ENCODE data around the gene SETBP1.

Gene SETBP1

DNA sequence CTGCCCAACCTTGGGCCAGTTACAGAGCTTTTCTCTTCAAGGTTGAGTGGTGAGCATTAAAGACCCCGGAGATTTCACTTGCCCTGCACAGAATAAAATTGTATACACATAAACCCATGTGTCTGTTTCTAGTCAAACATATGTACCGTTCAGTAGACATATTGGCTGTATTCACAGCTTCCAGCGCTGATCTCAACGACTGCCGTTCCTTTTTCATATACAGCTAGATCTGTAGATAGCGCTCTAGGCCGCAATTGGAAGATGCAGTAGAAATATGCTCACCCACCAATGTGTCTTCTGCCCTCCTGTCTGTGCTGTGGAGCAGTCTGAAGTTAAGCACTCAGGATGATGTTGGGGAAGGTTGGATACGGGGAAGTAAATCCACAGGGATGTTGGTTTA lies 317.7 kb downstream of the SETBP1 start:
- no peak for DNase-seq

DNA sequence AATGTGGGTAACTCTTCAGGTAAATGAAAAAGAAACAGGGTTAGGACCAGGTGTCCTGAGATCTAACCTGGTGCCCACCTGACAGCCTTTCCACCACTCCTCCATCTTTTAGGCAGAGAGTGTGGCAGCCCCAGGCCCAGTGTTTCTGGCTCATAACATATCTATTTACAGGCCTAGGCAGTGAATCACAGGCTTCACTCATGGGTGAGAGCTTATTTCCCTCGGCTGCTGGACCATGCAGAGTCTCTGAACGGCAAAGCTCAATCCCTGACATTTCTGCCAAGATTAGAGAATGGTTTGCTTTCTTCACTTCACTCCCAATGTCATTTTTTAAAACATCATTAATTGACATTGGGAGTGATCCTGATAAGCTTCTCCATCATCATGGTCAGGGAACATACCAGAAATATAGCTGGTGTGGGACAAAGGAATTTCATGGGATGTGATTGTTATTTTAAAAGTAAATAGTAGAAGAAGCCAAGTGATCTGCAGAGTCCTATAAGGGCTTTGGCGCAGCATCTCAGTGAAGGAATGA lies 323.9 kb downstream of the SETBP1 start:
- DNase-seq = no peak

DNA sequence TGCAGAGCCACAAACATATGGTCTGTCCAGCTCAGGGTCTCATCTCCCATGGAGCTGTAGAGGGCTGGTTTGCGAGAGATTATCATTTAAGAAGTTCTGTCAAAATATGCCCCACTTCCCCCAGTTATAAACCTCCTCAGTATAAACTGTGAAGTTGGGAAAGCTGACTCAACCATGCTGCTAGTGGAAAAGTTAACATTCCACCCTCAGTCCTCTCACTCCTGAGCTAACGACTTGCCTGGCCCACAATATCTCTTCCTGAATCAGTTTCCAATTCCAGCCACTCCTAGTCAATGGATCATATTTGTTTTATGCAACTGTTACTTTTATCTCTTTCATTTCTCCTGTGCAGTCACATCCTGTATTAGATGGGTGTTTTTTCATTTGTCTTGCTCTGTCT lies 326.2 kb downstream of the SETBP1 start:
- no peak for DNase-seq

DNA sequence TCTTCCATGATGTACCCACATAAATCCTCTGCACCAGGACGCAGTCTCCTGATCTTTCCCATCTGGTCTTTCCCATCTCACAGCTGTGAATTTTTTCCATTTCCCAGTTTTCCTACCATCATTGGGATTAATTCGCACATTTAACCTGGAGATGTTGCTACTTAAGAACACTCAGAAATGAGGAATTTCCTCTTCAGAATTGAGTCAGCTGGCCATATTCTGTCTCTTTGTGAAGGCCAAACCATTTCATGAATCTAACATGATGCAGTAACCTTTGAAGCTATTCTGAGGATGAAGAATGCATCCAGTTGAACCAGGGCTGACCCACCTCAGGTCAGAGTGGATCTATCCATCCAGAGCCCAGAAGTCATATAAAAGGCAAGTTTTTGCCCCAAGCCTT lies 326.8 kb downstream of the SETBP1 start:
- no peak for DNase-seq

DNA sequence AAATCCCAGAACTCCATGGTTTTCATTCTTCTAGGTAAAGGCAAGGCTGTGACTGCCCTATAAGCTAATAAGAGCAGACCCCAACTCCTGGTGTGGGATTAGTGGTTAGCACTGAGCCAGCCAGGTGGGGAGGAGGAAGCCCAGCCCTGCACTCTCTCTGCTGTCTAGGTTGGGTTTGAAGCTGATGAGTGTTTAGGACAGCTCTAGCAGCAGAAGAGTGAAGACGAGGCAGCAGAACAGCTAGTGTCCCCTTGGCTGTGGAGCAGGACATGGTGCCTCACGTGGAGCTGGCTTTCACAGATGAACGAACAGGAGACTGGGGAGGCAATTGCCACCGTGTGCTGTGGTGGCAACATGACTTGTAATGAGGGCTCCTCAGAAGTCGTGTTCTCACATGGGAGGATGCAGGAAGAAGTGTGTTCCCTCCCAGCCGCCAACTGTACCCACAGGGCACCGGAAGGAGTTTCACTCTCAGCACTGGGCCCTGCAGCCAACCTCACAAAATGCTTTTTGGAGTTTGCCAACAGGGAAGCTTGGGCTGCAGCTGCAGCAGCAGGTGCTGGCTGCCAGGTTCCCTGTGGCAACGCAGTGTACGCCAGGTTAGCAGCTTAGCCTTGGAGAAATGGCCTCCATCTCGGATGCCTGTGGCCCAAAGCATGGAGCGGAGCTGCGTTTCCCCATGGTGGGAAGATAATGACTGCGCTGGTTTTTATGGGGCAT lies 328.2 kb downstream of the SETBP1 start:
- DNase-seq = no peak

DNA sequence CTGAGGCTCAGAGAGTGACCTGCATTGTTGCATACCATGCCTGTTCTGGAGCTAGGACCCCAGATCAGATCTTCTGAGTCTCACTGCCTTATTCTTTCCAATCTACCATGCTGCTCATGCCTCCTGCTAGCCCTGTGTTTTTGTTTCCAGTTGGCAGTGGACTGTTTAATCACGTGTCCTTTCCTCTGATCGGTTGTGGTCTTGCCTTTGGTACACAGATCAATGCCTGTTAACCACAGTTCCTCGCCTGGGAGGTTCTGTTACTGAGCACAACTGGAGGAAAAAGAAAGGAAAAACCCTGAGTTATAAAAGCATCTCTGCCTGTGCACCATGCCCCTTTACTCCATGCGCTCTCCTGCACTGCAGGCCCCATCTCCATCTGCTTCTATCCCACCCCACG lies 329.1 kb downstream of the SETBP1 start:
- no peak for DNase-seq

DNA sequence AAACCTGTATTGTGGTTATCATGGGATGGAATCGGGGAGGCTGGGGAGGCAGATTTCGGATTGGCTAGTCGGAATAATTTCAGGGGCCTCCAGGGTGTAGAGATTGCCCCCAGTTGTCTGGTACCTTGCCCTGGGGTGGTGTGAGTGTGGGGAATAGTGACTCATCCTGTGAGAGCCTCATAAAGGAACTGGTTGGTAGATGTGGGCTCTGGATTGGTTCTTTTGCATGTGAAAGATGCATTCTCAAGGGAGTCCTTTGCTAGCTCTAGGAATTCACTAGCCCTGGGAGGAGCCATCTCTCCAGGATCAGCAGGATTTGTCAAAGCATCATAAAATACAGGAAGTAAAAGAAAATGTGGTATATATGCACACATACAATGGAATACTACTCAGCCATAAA lies 331.6 kb downstream of the SETBP1 start:
- DNase-seq = no peak

DNA sequence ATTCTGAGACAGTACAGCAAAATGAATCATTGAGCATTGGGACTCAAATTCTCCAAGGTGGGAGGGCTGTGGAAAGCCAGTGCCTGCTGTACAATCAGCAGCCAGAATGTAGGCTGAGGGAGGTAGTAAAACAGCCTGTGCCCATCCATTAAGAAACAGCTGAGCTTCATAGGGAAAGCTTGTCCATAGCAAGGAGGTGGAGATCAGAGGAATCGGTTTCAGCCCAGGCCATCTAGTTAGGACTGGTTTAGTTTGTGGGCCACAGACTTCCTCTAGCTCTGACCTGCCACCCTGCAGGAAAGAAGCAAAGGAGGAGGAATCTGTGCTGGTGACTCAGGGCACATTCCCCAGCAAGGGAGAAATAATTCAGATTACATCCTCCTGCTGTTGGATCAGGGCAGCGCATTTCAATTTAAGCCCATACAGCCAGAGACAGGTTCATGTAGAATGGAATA lies 333.4 kb downstream of the SETBP1 start:
- no peak for DNase-seq

DNA sequence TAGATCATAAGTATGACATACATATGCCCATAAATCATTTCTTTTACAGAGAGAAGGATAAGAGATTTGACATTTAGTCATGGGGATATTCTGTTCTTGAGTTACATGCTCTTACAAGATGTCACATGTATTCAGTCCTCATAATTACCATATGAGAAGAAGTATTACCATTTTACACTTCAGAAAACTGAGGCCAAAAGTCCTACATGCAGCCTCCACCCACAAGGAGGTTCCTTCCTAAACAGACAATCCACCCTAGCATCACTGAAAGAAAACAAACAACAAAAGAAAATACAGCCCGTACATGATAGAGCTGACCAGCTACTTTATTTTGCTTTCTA lies 335.1 kb downstream of the SETBP1 start:
- no peak for DNase-seq

DNA sequence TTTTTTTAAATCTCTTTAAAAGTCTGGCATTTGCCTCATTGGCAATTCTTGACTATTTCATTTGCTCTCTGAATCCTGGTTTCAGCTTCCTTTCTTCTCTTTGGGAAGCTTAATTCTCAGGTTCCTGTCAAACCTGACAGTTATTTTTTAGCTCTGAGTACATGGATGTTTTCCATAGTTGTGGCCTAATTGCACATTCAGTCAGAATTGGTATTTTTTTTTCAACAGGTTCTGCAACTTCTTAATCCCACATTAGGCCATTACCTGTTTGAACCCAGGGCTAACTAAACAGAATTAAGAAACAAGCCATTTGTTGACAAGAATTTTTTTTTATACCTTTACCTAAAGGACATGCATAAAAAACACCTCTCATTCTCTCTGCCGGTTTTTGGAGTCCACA lies 338.8 kb downstream of the SETBP1 start:
- DNase-seq = no peak

DNA sequence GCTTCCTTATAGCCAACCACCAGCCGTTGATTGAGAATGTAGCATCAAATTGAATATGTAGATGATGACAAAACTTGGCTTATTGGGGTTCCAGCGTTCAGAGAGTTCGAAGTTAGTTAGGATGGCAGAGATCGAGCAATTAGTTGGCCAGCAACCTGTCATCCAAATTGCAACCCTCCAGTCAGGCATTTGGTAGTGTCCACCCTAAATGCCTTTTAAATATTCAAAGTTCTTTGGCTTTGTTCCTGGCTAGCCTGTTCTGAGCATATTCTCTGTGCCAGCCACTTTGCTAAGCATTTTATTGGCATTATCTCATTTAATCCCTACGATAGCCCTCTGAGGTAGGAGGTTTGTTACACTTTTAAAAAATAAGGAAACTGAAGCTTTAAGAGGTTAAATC lies 342.8 kb downstream of the SETBP1 start:
- DNase-seq = no peak

DNA sequence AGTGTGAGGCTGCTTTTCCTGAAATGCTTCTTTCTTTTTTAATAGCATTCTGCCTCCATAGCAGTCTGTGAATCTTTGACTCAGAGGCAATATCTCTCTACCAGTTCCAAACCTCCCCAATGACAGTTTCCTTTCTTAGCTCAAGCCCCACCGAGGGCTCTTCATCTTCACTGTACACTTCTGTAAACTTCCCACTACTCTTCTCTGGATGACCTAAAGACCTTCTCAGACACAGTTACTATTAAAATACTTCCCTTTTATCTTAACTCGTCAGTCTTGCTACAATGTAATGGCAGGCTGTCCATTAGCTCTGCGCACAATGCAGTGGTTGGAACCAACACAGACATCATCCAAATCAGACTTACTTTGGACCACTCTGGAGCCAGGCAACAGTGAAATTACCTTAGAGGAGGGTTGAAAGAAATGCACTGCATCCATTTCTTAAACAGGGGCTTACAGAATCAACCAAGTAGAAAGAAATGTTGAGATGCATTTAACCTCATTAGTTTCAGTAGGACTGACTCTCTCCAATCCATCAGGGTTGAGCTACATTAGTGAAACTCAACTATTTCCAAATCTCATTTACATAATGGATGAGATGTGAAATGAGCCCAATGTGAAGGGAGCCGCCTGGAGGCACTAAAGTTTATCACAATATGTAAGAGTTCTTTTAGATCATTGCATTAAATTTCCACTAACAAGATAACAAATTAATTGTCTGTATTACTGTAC lies 343.8 kb downstream of the SETBP1 start:
- no peak for DNase-seq

DNA sequence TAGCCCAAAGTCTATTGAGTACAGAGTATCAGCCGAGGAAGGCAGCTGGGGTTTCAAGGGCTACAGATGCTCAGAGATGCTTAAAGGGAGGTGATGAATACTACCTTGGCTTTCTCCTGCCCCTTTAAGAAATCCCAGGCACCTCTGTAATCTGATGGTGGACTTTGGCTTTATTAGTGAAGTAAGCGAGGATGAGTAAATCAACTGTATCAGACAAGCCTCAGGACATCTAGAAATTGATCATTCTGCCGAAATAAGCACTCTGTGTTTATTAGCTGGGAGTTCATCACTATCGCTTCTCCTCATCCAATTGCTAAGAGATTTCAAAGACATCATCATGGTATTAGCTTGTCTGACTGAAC lies 344.4 kb downstream of the SETBP1 start:
- no peak for DNase-seq

DNA sequence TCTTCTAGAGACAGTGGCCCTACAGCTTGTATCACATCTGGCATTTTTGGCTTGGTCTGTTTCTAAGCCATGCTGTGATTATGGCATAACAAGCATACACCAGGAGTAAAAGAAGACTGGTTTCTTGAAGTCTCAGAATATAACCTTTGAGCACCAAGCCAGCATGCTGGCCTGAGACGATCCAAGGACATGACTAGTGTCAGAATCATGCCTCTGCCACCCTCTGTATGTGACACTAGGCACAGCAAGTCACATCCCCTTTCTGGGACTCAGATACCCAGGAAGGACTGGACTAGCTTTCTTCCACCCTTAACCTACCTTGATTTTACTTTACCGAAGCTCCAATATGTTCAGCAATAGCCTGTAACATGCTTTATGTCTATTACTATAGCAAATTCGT lies 345.5 kb downstream of the SETBP1 start:
- DNase-seq = no peak

DNA sequence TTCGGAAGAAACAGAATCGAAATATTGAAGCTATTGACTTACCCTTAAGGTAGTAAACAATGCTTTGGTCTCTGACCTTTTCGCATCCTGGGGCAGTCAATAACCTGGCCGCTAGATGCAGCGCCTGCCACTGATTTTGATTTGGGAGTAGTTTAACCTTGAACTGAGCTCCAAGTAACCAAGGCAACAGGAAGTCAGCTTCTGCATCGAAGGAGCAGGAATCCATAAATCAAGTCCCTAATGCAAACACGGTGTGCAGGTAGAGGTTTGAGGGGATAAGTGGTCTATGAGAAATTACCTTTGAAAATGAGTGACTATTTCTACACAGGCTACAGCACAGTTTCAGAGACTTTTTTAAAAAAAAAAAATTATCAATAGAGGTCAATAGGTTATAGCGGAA lies 353.5 kb downstream of the SETBP1 start:
- DNase-seq = peak; percentile 51

DNA sequence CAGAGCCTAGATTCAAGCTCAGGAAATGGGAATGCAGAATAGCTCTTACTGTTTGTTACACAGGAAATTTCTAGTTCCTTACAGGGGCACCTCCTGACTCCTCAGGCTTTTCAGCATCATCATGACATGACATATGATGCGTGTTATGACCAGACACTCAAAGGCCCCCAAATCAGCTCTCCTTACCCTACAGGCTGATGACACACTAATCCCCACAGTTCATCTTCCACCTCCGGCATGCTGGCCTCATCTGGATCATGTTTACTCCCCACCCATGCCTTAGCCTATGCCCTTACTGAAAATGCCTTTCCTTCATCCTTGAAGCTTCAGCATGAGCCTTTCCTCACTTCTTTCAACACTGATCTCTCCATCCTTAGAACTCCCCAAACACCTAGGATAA lies 356.9 kb downstream of the SETBP1 start:
- no peak for DNase-seq

DNA sequence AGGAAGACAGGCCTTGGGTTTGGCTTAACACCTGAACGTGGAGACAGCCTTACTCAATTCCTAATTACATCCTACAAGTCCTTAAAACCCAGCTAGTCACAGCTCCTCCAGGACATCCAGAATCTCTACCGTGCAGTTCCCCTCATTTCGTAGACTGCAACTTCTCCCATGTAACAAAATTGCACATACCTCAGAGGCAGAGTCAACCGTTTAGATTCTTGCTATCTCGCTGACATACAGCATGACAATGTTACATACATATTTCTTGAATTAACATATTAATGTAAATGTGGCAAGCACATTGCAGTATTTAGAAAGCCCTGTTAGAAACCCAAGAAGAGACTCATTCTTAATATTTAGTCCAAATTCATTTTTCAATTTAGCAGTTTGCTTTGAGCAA lies 358.7 kb downstream of the SETBP1 start:
- no peak for DNase-seq

DNA sequence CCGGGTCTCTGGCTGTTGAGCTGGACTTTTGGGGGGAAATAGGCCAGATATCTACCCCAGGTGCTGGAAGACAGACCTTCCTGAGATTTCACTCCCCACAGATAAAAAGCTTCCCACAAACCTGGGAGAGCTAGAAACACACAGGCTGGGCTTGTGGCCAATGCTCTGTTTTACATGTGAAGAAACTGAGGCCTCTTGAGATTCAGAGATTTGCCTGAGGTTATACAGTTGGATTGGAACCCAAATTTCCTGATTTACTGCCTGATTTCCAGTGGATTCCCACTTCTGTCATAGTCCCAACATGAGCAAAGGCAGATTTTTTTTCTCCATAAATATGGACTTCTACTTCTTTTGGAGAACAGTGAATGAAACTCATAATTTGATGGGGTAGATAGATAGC lies 360.2 kb downstream of the SETBP1 start:
- no peak for DNase-seq

DNA sequence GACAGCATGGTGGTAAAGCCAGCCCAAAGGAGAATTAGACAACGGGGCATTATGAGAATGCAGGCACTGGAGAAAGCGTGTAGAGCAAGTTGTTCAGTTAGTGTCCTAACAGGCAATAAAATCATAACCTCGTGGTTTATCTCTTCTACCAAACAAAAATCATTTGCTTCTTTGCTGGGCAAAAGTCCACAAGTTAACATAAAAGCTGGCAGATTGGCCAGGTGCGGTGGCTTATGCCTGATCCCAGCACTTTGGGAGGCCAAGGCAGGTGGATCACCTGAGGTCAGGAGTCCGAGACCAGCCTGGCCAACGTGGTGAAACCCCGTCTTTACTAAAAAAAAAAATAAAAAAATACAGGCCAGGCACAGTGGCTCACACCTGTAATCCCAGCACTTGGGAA lies 364.1 kb downstream of the SETBP1 start:
- no peak for DNase-seq

DNA sequence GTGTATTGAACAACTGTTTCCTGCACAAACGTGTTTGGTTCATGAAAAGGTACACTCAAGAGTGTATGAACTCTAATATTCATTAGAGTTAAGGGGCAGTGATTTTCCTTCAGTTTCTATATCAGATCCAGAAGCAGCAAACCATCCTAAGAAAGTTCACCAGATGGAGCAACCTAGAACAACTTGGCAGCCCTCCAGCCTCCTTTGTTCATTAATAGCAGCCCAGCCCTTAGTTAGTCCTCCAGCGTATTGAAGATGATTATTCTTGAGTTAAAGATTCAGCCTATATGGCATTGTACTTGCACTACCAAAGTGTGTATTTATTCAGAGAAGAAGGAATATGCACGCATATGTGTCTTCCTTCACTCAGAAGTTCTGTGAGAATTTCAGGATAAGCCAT lies 365.5 kb downstream of the SETBP1 start:
- DNase-seq = no peak

DNA sequence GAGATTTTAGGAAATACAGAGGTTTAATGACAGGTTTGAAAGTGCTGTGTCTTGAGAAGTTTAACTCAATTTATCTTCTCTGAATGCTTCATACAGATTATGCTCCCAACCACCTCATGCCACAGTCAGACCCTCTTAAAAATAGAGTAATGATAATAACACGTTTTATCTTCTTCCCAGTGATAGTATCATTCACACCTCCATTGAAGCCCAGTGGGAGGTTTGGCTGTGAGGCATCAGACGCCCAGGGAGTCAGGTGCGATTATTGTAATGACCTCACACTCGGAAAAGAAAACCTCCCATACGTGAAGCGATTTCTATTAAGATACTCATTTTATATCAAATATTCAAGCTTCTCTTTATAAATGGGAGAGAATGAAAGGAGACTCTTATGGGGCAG lies 366.3 kb downstream of the SETBP1 start:
- no peak for DNase-seq

DNA sequence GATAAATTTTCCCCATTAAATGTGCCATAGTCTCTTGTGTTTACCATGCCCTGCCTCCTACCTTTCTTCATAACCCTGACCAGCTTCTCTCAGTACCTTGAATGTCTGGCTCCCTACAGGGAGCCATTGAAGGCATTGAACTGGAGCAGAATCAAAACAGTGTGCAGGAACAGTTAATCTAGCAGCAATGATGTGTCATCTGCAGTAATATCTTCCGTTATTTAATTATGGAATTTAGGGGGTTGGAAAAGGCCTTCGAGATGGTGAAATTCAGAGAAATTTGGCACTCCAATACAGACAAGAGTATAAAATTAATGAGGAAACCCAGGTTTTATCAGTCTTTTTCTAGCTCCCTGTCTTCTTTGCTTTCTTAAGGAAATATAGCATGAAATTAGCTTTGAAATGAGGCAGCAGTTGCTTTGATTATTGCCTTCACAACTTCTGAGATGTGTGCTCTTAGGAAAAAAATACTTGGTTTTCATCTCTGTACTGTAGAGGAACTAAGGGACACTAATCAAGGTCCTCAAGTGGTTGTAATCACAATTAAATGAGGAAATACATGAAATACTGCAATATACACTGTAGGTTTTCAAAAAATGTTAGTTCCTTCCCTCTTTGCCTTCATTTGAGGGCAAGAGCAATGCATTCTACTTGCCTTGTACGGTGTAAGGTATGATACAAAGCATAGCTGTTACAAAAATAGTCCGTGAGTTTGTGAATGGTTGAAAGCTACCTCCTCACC lies 369.1 kb downstream of the SETBP1 start:
- DNase-seq = no peak

DNA sequence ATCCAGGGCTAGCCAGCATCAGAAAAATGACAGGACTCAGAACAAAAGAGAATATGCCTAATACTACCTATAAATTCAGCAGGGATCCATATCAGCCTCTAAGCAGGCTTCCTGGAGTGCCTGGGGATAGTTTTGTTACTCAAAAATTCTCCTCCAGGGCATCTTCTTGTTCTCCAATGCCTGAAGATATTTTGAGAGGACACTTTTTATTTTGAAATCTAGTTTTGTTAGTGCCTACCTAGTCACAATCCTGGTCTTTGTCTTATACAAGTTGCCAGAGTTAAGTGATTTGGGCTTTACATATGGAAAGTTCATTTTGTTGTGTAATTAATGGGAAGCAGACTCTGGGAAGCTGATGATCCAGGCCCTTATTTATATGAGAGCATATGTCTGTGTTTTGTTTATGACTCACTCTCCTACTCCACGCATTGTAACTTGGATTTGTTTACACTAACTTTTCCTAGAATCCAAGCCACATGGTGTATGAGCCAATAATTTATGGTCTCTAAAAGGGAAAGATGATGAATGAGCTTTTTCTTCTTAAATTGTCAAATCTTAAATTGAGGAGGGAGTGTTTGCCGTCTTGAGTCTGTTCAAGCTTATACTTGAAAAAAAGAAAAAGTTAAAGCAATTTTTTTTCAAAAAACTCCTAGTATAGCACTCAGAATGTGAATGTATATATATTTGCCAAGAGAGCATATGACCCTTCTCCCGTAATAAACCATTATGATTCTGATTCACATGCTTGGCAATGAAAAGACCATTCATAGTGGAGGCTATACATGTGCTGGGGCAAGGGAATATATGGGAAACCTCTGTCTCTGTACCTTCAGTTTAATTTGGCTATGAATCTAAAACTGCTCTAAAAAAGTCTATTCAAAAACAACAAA lies 370.3 kb downstream of the SETBP1 start:
- no peak for DNase-seq
